Esophagus (tissue), 2 donors: ENCODE data around the gene ASMTL. TPM values are rescaled to one million over a fixed set of nuclear protein-coding genes. Genes with fewer than 3 reads are reported as not detected.
"Not testable (repeated sequence)": the region's sequence is repeated elsewhere in the genome, so short reads cannot be mapped to it uniquely, and the experiment has no call there.

ENCODE experiments used
- H3K27ac ChIP-seq, 2 donors: one replicate each; pipeline ENCODE4 v1.5.1; 2013; ENCODE audit warnings: low read depth in 2 of 2, mild to moderate bottlenecking in 2 of 2, inconsistent platforms in 1 of 2, low read length in 1 of 2, moderate library complexity in 1 of 2
- H3K27me3 ChIP-seq, 2 donors: one replicate each; pipeline ENCODE4 v1.6.1; 2013; ENCODE audit warnings: low read length in 2 of 2, control low read depth in 1 of 2, mild to moderate bottlenecking in 1 of 2; ENCODE audit not compliant: insufficient read depth in 2 of 2, control insufficient read depth in 1 of 2
- H3K36me3 ChIP-seq, 2 donors: one replicate each; pipeline ENCODE4 v1.6.1; 2013; ENCODE audit warnings: low read length in 1 of 2; ENCODE audit not compliant: control insufficient read depth in 2 of 2, insufficient read depth in 2 of 2
- H3K4me1 ChIP-seq, 2 donors: one replicate each; pipeline ENCODE4 v1.6.1; 2013; ENCODE audit warnings: low read length in 1 of 2; ENCODE audit not compliant: control insufficient read depth in 2 of 2, insufficient read depth in 2 of 2
- H3K4me3 ChIP-seq, 2 donors: one replicate each; pipeline ENCODE4 v1.5.1; 2013; ENCODE audit warnings: low read length in 2 of 2, mild to moderate bottlenecking in 2 of 2, low read depth in 1 of 2, moderate library complexity in 1 of 2
- H3K9me3 ChIP-seq, 2 donors: one replicate each; pipeline ENCODE4 v1.6.1; 2013; ENCODE audit warnings: mild to moderate bottlenecking in 2 of 2, low read depth in 1 of 2, low read length in 1 of 2, moderate library complexity in 1 of 2; ENCODE audit not compliant: control insufficient read depth in 2 of 2, insufficient read depth in 1 of 2
- WGBS, 2 donors: extraction: QIAGEN DNeasy Blood & Tissue Kit; methylation state at CpG; one replicate each; pipeline ENCODE4 v1.1.7; 2013; 5-methylcytosine and 5-hydroxymethylcytosine counted together
- polyA plus RNA-seq, 2 donors: library from polyadenylated mRNA; stranded (reverse); fragments of 200-250 nt; gene quantifications; one replicate each; pipeline ENCODE4 v1.2.3, GENCODE V29; 2013
- donor health status: healthy with polysubstance abuse.
- donor health status: Bipolar disorder and iron deficiency.

The ASMTL gene
- polyA plus RNA-seq, 2 donors: 8.5 to 13.6 TPM

DNA sequence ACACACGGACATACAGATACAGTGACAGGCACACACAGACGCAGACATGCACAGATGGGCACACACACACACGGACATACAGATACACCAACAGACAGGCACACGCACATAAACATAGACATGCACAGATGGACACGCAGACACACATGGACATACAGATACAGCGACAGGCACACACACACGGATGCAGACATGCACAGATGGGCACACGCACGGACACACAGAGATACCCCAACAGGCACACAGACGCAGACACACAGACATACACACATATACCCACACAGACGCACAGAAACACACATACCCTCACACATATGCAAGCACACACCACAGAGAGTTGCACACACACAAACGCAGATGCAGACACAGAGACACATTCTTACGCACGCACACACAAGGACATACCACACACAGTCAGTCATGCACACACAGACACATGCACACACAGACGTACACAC, 36.4 kb downstream of the ASMTL start:
- H3K27me3 ChIP-seq: no peaks in the 10 kb centered on the region
- no peak overlapping the region for H3K4me3 ChIP-seq
- WGBS, 2 donors: 72 to 82% methylated on average over 15 of the region's 15 CpGs
- no peaks in the 10 kb centered on the region for H3K4me1 ChIP-seq
- H3K27ac ChIP-seq: no peak overlapping the region
- H3K36me3 ChIP-seq: peaks cover 0 to 32% of the 10 kb centered on the region in 2 donors
- peaks cover 0 to 12% of the 10 kb centered on the region in 2 donors for H3K9me3 ChIP-seq

- Histone ChIP-seq H3K27me3 (no peaks in the 10 kb centered on the region), H3K4me1 (no peaks in the 10 kb centered on the region), H3K27ac (no peak overlapping the region), H3K4me3 (no peak overlapping the region), H3K36me3 (peaks cover 0 to 33% of the 10 kb centered on the region in 2 donors), H3K9me3 (peaks cover 0 to 6% of the 10 kb centered on the region in 2 donors)
- 89 to 91% methylated on average over 31 of the region's 31 CpGs for WGBS, 2 donors
Measured at GRCh38 chrX:1412551-1413161, 40.1 kb downstream of the ASMTL start.

DNA sequence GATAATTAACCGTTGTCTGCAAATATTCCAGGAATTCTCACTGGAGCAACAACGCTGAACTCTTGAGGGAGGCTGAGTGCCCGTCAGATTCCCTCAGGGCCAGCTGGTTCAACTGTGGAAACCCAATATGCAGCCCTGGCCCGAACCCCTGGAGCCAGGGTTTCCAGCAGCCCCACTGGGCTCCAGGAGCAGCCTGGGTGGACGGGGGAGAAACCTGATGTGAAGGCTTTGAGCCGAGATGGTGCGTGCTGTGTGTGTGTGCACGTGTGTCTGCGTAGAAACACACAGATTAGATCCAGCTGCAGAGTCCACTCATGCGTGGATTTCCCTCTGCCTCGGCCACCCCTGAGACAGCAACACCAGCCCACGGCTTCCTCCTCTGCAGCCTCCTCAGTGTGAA, 41.4 kb downstream of the ASMTL start:
- WGBS, 2 donors: 76 to 80% methylated on average over 12 of the region's 12 CpGs
- H3K27ac ChIP-seq: no peak overlapping the region
- peaks cover 0 to 37% of the 10 kb centered on the region in 2 donors for H3K36me3 ChIP-seq
- H3K4me1 ChIP-seq: no peaks in the 10 kb centered on the region
- H3K4me3 ChIP-seq: no peak overlapping the region
- peaks cover 0 to 3% of the 10 kb centered on the region in 2 donors for H3K9me3 ChIP-seq
- H3K27me3 ChIP-seq: no peaks in the 10 kb centered on the region

DNA sequence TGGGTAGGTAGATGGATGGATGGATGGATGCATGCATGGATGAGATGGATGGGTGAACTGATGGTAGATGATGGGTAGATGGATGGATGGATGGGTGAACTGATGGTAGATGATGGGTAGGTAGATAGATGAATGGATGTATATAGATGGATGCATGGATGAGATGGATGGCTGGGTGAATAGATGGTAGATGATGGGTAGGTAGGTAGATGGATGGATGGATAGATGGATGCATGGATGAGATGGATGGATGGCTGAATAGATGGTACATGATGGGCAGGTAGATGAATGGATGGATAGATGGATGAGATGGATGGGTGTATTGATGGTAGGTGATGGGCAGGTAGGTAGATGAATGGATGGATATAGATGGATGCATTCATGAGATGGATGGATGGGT, 45.7 kb downstream of the ASMTL start:
- Histone ChIP-seq H3K9me3 (no peaks in the 10 kb centered on the region), H3K27ac (no peak overlapping the region), H3K4me1 (peaks cover 0 to 3% of the 10 kb centered on the region in 2 donors), H3K4me3 (no peak overlapping the region), H3K36me3 (peaks cover 0 to 52% of the 10 kb centered on the region in 2 donors), H3K27me3 (no peaks in the 10 kb centered on the region)

DNA sequence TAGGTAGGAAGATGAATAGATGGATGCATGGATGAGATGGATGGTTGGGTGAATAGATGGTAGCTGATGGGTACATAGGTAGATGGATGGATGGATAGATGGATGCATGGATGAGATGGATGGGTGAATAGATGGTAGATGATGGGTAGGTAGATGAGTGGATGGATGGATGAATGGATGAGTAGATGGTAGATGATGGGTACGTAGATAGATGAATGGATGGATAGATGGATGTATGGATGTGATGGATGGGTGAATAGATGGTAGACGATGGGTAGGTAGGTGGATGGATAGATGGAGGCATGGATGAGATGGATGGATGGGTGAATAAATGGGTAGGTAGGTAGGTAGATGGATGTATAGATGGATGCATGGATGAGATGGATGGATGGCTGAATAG, 46.9 kb downstream of the ASMTL start:
- 99 to 100% methylated on average over 2 of the region's 2 CpGs for WGBS, 2 donors
- not testable (repeated sequence) for H3K27ac ChIP-seq, H3K4me3 ChIP-seq, H3K9me3 ChIP-seq, H3K27me3 ChIP-seq, H3K4me1 ChIP-seq
- peaks cover 0 to 50% of the 10 kb centered on the region in 2 donors for H3K36me3 ChIP-seq

DNA sequence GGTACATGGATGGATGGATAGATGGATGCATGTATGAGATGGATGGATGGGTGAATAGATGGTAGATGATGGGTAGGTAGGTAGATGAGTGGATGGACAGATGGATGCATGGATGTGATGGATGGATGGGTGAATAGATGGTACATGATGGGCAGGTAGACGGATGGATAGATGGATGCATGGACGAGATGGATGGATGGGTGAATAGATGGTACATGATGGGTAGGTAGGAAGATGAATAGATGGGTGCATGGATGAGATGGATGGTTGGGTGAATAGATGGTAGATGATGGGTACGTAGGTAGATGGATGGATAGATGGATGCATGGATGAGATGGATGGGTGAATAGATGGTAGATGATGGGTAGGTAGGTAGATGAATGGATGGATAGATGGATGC, 48.8 kb downstream of the ASMTL start:
- not testable (repeated sequence) for H3K27me3 ChIP-seq, H3K4me1 ChIP-seq, H3K9me3 ChIP-seq, H3K4me3 ChIP-seq, H3K27ac ChIP-seq
- WGBS, 2 donors: 95 to 98% methylated on average over 3 of the region's 3 CpGs
- peaks cover 0 to 53% of the 10 kb centered on the region in 2 donors for H3K36me3 ChIP-seq

- Histone ChIP-seq H3K4me3 (no peak overlapping the region), H3K9me3 (peaks cover 0 to 2% of the 10 kb centered on the region in 2 donors), H3K27ac (no peak overlapping the region), H3K4me1 (peaks cover 0 to 3% of the 10 kb centered on the region in 2 donors), H3K27me3 (no peaks in the 10 kb centered on the region), H3K36me3 (peaks cover 0 to 55% of the 10 kb centered on the region in 2 donors)
- whole genome bisulfite sequencing, 2 donors: 95 to 98% methylated on average over 10 of the region's 10 CpGs
Measured at GRCh38 chrX:1403228-1403627, 49.5 kb downstream of the ASMTL start.

GRCh38 chrX:1401611-1402430, 50.9 kb downstream of the ASMTL start:
- Histone ChIP-seq H3K36me3 (peaks cover 0 to 46% of the 10 kb centered on the region in 2 donors), H3K4me3 (no peak overlapping the region), H3K4me1 (peaks cover 0 to 3% of the 10 kb centered on the region in 2 donors), H3K27ac (no peak overlapping the region), H3K9me3 (peaks cover 0 to 2% of the 10 kb centered on the region in 2 donors), H3K27me3 (no peaks in the 10 kb centered on the region)
- 91 to 93% methylated on average over 30 of the region's 30 CpGs for WGBS, 2 donors

DNA sequence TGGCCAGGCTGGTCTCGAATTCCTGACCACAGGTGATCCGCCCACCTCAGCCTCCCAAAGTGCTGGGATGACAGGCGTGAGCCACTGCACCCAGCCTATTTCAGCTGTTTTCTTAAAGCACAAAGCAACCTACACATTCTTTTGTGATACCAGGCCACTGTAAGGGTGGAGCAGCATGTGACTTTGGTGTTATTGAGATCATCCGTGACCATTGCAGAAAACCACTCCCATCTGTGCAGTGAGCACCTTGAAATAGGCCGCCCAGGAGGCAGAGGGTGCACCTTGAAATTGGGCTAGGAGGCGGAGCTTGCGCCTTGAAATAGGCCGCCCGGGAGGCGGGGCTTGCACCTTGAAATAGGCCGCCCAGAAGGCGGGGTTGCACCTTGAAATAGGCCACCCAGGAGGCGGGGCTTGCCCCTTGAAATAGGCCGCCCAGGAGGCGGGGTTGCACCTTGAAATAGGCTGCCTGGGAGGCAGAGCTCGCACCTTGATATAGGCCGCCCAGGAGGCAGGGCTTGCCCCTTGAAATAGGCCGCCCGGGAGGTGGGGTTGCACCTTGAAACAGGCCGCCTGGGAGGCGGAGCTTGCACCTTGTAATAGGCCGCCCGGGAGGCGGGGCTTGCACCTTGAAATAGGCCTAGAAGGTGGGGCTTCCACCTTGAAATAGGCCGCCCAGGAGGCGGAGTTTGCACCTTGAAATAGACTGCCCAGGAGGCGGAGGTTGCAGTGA, 51.8 kb downstream of the ASMTL start:
- Histone ChIP-seq H3K36me3 (peaks cover 0 to 41% of the 10 kb centered on the region in 2 donors), H3K9me3 (peaks cover 0 to 2% of the 10 kb centered on the region in 2 donors), H3K4me1 (peaks cover 0 to 3% of the 10 kb centered on the region in 2 donors), H3K4me3 (no peak overlapping the region), H3K27ac (no peak overlapping the region), H3K27me3 (no peaks in the 10 kb centered on the region)
- WGBS, 2 donors: 82% methylated on average over 27 of the region's 27 CpGs
